ENCODE measurements around the gene ARL14. TPM values are rescaled to one million over a fixed set of nuclear protein-coding genes. Genes with fewer than 3 reads are reported as not detected.

Gene ARL14
- total RNA-seq, 2 experiments from 2014 or later: not detected

GRCh38 chr3:160685144-160685766, 8.3 kb downstream of the ARL14 start:
- CTCF ChIA-PET: interaction anchor here (0.5 to 1.3 kb wide), 3 partner anchors 18 to 256 kb away, joined by 3 to 5 read pairs (median 3); no protein-coding TSS in a partner anchor
- Mint-ChIP-seq H3K4me3 (no peak overlapping the region), H3K36me3 (ENCODE audit: low read depth) (no peaks in the 10 kb centered on the region), H3K4me1 (ENCODE audit: low read depth) (no peaks in the 10 kb centered on the region), H3K9me3 (no peaks in the 10 kb centered on the region), H3K27ac (no peak overlapping the region), H3K27me3 (ENCODE audit: low read depth) (peaks cover 2% of the 10 kb centered on the region)
- no peak for DNase-seq
- intact Hi-C loops (cut with micrococcal nuclease): loop anchor here (5.0 kb wide), 1 partner anchor 737 kb away; no protein-coding TSS in a partner anchor

- no peak overlapping the region for H3K27ac Mint-ChIP-seq
- no peak for DNase-seq
- no peaks in the 10 kb centered on the region for H3K4me1 Mint-ChIP-seq (ENCODE audit: low read depth)
- intact Hi-C loops (cut with micrococcal nuclease): loop anchor here (1.0 to 5.0 kb wide), 2 partner anchors 255 to 735 kb away; no protein-coding TSS in a partner anchor
- H3K27me3 Mint-ChIP-seq (ENCODE audit: low read depth): no peaks in the 10 kb centered on the region
- H3K4me3 Mint-ChIP-seq: no peak overlapping the region
- no peaks in the 10 kb centered on the region for H3K36me3 Mint-ChIP-seq (ENCODE audit: low read depth)
- H3K9me3 Mint-ChIP-seq: no peaks in the 10 kb centered on the region
- CTCF ChIA-PET: interaction anchor here (0.6 to 2.0 kb wide), 9 partner anchors 9 to 734 kb away, joined by 3 to 7 read pairs (median 4); no protein-coding TSS in a partner anchor
Observed at GRCh38 chr3:160686955-160687535, 10.1 kb downstream of the ARL14 start.

- no peaks in the 10 kb centered on the region for H3K27me3 Mint-ChIP-seq (ENCODE audit: low read depth)
- CTCF ChIA-PET: interaction anchor here (1.2 kb wide), 1 partner anchor 251 kb away, joined by 3 read pairs; no protein-coding TSS in a partner anchor
- H3K27ac Mint-ChIP-seq: no peak overlapping the region
- H3K4me1 Mint-ChIP-seq (ENCODE audit: low read depth): peaks cover 4% of the 10 kb centered on the region
- H3K4me3 Mint-ChIP-seq: no peak overlapping the region
- H3K9me3 Mint-ChIP-seq: no peaks in the 10 kb centered on the region
- no peak for DNase-seq
- no peaks in the 10 kb centered on the region for H3K36me3 Mint-ChIP-seq (ENCODE audit: low read depth)
- intact Hi-C loops (cut with micrococcal nuclease): no loop called here
Observed at GRCh38 chr3:160691151-160691550, 14.2 kb downstream of the ARL14 start.

- intact Hi-C loops (cut with micrococcal nuclease): no loop called here
- H3K4me3 Mint-ChIP-seq: no peak overlapping the region
- no peaks in the 10 kb centered on the region for H3K27me3 Mint-ChIP-seq (ENCODE audit: low read depth)
- H3K9me3 Mint-ChIP-seq: no peaks in the 10 kb centered on the region
- CTCF ChIA-PET: no interaction called here
- H3K4me1 Mint-ChIP-seq (ENCODE audit: low read depth): peaks cover 4% of the 10 kb centered on the region
- no peaks in the 10 kb centered on the region for H3K36me3 Mint-ChIP-seq (ENCODE audit: low read depth)
- DNase-seq: no peak
- H3K27ac Mint-ChIP-seq: no peak overlapping the region
Observed at GRCh38 chr3:160691962-160692361, 15.0 kb downstream of the ARL14 start.

GRCh38 chr3:160693191-160693590, 16.2 kb downstream of the ARL14 start:
- Mint-ChIP-seq H3K9me3 (no peaks in the 10 kb centered on the region), H3K27me3 (ENCODE audit: low read depth) (no peaks in the 10 kb centered on the region), H3K4me3 (no peak overlapping the region), H3K4me1 (ENCODE audit: low read depth) (peaks cover 8% of the 10 kb centered on the region), H3K27ac (no peak overlapping the region), H3K36me3 (ENCODE audit: low read depth) (no peaks in the 10 kb centered on the region)
- CTCF ChIA-PET: interaction anchor here (1.1 kb wide), 1 partner anchor 248 kb away, joined by 3 read pairs; no protein-coding TSS in a partner anchor
- intact Hi-C loops (cut with micrococcal nuclease): no loop called here
- DNase-seq: no peak

GRCh38 chr3:160694345-160694744, 17.4 kb downstream of the ARL14 start:
- CTCF ChIA-PET: no interaction called here
- no peaks in the 10 kb centered on the region for H3K27me3 Mint-ChIP-seq (ENCODE audit: low read depth)
- H3K36me3 Mint-ChIP-seq (ENCODE audit: low read depth): no peaks in the 10 kb centered on the region
- no peak overlapping the region for H3K27ac Mint-ChIP-seq
- peaks cover 8% of the 10 kb centered on the region for H3K4me1 Mint-ChIP-seq (ENCODE audit: low read depth)
- no peak for DNase-seq
- no peaks in the 10 kb centered on the region for H3K9me3 Mint-ChIP-seq
- H3K4me3 Mint-ChIP-seq: no peak overlapping the region
- intact Hi-C loops (cut with micrococcal nuclease): no loop called here

- CTCF ChIA-PET: no interaction called here
- H3K9me3 Mint-ChIP-seq: no peaks in the 10 kb centered on the region
- H3K4me3 Mint-ChIP-seq: no peak overlapping the region
- peaks cover 8% of the 10 kb centered on the region for H3K4me1 Mint-ChIP-seq (ENCODE audit: low read depth)
- no peak for DNase-seq
- H3K27me3 Mint-ChIP-seq (ENCODE audit: low read depth): no peaks in the 10 kb centered on the region
- no peaks in the 10 kb centered on the region for H3K36me3 Mint-ChIP-seq (ENCODE audit: low read depth)
- no peak overlapping the region for H3K27ac Mint-ChIP-seq
- intact Hi-C loops (cut with micrococcal nuclease): no loop called here
Observed at GRCh38 chr3:160695003-160695402, 18.0 kb downstream of the ARL14 start.

- no peaks in the 10 kb centered on the region for H3K9me3 Mint-ChIP-seq
- no peak overlapping the region for H3K27ac Mint-ChIP-seq
- no peaks in the 10 kb centered on the region for H3K36me3 Mint-ChIP-seq (ENCODE audit: low read depth)
- CTCF ChIA-PET: interaction anchor here (1.7 kb wide), 1 partner anchor 8 kb away, joined by 4 read pairs; no protein-coding TSS in a partner anchor
- peaks cover 4% of the 10 kb centered on the region for H3K27me3 Mint-ChIP-seq (ENCODE audit: low read depth)
- no peak for DNase-seq
- H3K4me1 Mint-ChIP-seq (ENCODE audit: low read depth): peaks cover 8% of the 10 kb centered on the region
- intact Hi-C loops (cut with micrococcal nuclease): no loop called here
- H3K4me3 Mint-ChIP-seq: no peak overlapping the region
Observed at GRCh38 chr3:160695915-160696327, 19.0 kb downstream of the ARL14 start.

- intact Hi-C loops (cut with micrococcal nuclease): no loop called here
- no peak for DNase-seq
- H3K4me3 Mint-ChIP-seq: no peak overlapping the region
- H3K4me1 Mint-ChIP-seq (ENCODE audit: low read depth): peaks cover 4% of the 10 kb centered on the region
- H3K9me3 Mint-ChIP-seq: no peaks in the 10 kb centered on the region
- peaks cover 4% of the 10 kb centered on the region for H3K27me3 Mint-ChIP-seq (ENCODE audit: low read depth)
- CTCF ChIA-PET: interaction anchor here (0.8 to 1.7 kb wide), 3 partner anchors 10 to 244 kb away, joined by 3 to 5 read pairs (median 4); no protein-coding TSS in a partner anchor
- H3K27ac Mint-ChIP-seq: no peak overlapping the region
- H3K36me3 Mint-ChIP-seq (ENCODE audit: low read depth): no peaks in the 10 kb centered on the region
Observed at GRCh38 chr3:160697637-160698380, 20.8 kb downstream of the ARL14 start.

- H3K9me3 Mint-ChIP-seq: no peaks in the 10 kb centered on the region
- DNase-seq: no peak
- peaks cover 4% of the 10 kb centered on the region for H3K27me3 Mint-ChIP-seq (ENCODE audit: low read depth)
- H3K4me1 Mint-ChIP-seq (ENCODE audit: low read depth): peaks cover 4% of the 10 kb centered on the region
- CTCF ChIA-PET: interaction anchor here (0.8 kb wide), 1 partner anchor 9 kb away, joined by 3 read pairs; no protein-coding TSS in a partner anchor
- H3K4me3 Mint-ChIP-seq: no peak overlapping the region
- intact Hi-C loops (cut with micrococcal nuclease): no loop called here
- H3K36me3 Mint-ChIP-seq (ENCODE audit: low read depth): no peaks in the 10 kb centered on the region
- H3K27ac Mint-ChIP-seq: no peak overlapping the region
Observed at GRCh38 chr3:160698599-160699195, 21.7 kb downstream of the ARL14 start.

- no peak for DNase-seq
- peaks cover 17% of the 10 kb centered on the region for H3K27me3 Mint-ChIP-seq (ENCODE audit: low read depth)
- H3K9me3 Mint-ChIP-seq: no peaks in the 10 kb centered on the region
- H3K36me3 Mint-ChIP-seq (ENCODE audit: low read depth): no peaks in the 10 kb centered on the region
- CTCF ChIA-PET: no interaction called here
- peaks cover 4% of the 10 kb centered on the region for H3K4me1 Mint-ChIP-seq (ENCODE audit: low read depth)
- intact Hi-C loops (cut with micrococcal nuclease): no loop called here
- H3K4me3 Mint-ChIP-seq: no peak overlapping the region
- H3K27ac Mint-ChIP-seq: no peak overlapping the region
Observed at GRCh38 chr3:160701490-160701889, 24.5 kb downstream of the ARL14 start.

- CTCF ChIA-PET: no interaction called here
- DNase-seq: no peak
- Mint-ChIP-seq H3K9me3 (no peaks in the 10 kb centered on the region), H3K27ac (no peak overlapping the region), H3K4me3 (no peak overlapping the region), H3K36me3 (ENCODE audit: low read depth) (no peaks in the 10 kb centered on the region), H3K27me3 (ENCODE audit: low read depth) (peaks cover 25% of the 10 kb centered on the region), H3K4me1 (ENCODE audit: low read depth) (peaks cover 4% of the 10 kb centered on the region)
- intact Hi-C loops (cut with micrococcal nuclease): no loop called here
Observed at GRCh38 chr3:160702290-160702689, 25.3 kb downstream of the ARL14 start.
